K562 (cell line): ENCODE results near the gene TEX14.

Experiments used
- BRD9 ChIP-seq: fragments of 450-650 bp; IDR thresholded peaks from 2 replicates; pipeline ENCODE4 v1.6.1; 2018; ENCODE audit warnings: low read depth; ENCODE audit not compliant: partially characterized antibody
- CHD1 ChIP-seq: fragments of 200-600 bp; sonication (generic); IDR thresholded peaks from one replicate; pipeline ENCODE4 v1.6.1; 2012; ENCODE audit warnings: mild to moderate bottlenecking, moderate library complexity, low read length, inconsistent platforms
- FOXJ2 ChIP-seq: fragments of 200-800 bp; sonication (Bioruptor generic); IDR thresholded peaks from 2 replicates; pipeline ENCODE4 v1.6.1; 2016; ENCODE audit warnings: missing genetic modification characterization, missing compliant biosample characterization
- IRF9 ChIP-seq: fragments of 450-650 bp; IDR thresholded peaks from 2 replicates; pipeline ENCODE4 v1.6.1; 2016; ENCODE audit warnings: missing biosample characterization, missing genetic modification characterization
- JUNB ChIP-seq: fragments of 450-650 bp; formaldehyde crosslinking; conservative IDR thresholded peaks from 2 replicates; pipeline ENCODE4 v1.4.0; 2020; ENCODE audit warnings: mild to moderate bottlenecking
- MTF1 ChIP-seq: fragments of 250-450 bp; sonication (Bioruptor Pico); IDR thresholded peaks from 2 replicates; pipeline ENCODE4 v1.9.0; 2021; ENCODE audit warnings: moderate library complexity, mild to moderate bottlenecking, inconsistent platforms, borderline replicate concordance
- PURB ChIP-seq: sonication (generic); formaldehyde crosslinking; IDR thresholded peaks from 2 replicates; pipeline ENCODE4 v1.9.0; 2021; ENCODE audit warnings: low read depth, mild to moderate bottlenecking, missing genetic modification reagents
- SP1 ChIP-seq: sonication (generic); formaldehyde crosslinking; IDR thresholded peaks from 2 replicates; pipeline ENCODE4 v1.8.1; 2022; ENCODE audit warnings: mild to moderate bottlenecking, missing genetic modification reagents
- SRF ChIP-seq, 2 experiments: fragments of 250-450, 450-650 bp in 1 of 2; sonication (Bioruptor Pico) in 1 of 2; sonication (generic) in 1 of 2; formaldehyde crosslinking; IDR thresholded peaks; 2 replicates each; pipeline versions ENCODE4 v1.5.0 to v1.5.1; 2020 to 2022; ENCODE audit warnings: mild to moderate bottlenecking in 1 of 2, missing genetic modification reagents in 1 of 2
- ZNF239 ChIP-seq: fragments of 250-450 bp; sonication (Bioruptor Pico); IDR thresholded peaks from 2 replicates; pipeline ENCODE4 v1.4.0; 2020; ENCODE audit warnings: mild to moderate bottlenecking
- ZNF274 ChIP-seq: IDR thresholded peaks from 2 replicates; pipeline ENCODE4 v1.6.1; 2011; ENCODE audit warnings: low read depth, mild to moderate bottlenecking, low read length, moderate library complexity, borderline replicate concordance
- TF ChIP-seq, protein P1 (sequence below), 3 experiments: IDR thresholded peaks in 2 of 3; conservative IDR thresholded peaks in 1 of 3; 2 replicates each; pipeline ENCODE4 v1.5.1; 2011 to 2012; ENCODE audit warnings: low read length in 3 of 3, mild to moderate bottlenecking in 3 of 3, control low read depth in 2 of 3, improper control_type of control experiment in 1 of 3, inconsistent platforms in 1 of 3, low read depth in 1 of 3, mixed read lengths in 1 of 3, moderate library complexity in 1 of 3; ENCODE audit not compliant: insufficient read depth in 2 of 3
- TF ChIP-seq, protein P2 (sequence below): fragments of 150-350 bp; conservative IDR thresholded peaks from 2 replicates; pipeline ENCODE4 v1.6.1; 2014; ENCODE audit warnings: low read length
- TF ChIP-seq, protein P3 (sequence below): fragments of 450-650 bp; conservative IDR thresholded peaks from 2 replicates; pipeline ENCODE4 v1.6.1; 2016; ENCODE audit warnings: missing genetic modification characterization, low read depth, mild to moderate bottlenecking, control low read depth, missing compliant biosample characterization

DNA sequence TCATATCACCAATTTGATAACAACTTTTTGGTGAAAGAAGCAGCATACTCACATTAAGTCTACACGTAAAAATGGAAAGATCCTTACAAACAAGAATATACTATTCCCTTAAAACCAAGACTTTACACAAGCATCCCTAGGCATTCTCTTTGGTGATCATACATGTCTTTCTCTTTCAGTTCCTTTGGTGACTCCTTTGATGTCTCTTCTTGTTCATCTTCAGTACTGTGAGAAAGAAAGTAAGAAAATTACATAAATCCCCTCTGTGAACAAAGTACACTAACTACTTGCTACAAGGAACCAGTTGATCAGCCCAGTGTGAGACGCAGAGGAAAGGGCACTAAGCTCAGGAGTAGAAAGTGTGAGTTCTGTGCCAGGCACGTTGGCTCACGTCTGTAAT is 117.8 kb downstream of the TEX14 start:
- no peak for TF ChIP-seq SP1 (CRISPR knock-in tag)
- no peak for TF ChIP-seq ZNF239
- no peak for TF ChIP-seq BRD9
- no peak for TF ChIP-seq IRF9
- TF ChIP-seq SRF (CRISPR knock-in tag; IDR thresholded peaks at IDR 0.05): no peak
- no peak for TF ChIP-seq FOXJ2 (tag)
- TF ChIP-seq, protein P1, sequence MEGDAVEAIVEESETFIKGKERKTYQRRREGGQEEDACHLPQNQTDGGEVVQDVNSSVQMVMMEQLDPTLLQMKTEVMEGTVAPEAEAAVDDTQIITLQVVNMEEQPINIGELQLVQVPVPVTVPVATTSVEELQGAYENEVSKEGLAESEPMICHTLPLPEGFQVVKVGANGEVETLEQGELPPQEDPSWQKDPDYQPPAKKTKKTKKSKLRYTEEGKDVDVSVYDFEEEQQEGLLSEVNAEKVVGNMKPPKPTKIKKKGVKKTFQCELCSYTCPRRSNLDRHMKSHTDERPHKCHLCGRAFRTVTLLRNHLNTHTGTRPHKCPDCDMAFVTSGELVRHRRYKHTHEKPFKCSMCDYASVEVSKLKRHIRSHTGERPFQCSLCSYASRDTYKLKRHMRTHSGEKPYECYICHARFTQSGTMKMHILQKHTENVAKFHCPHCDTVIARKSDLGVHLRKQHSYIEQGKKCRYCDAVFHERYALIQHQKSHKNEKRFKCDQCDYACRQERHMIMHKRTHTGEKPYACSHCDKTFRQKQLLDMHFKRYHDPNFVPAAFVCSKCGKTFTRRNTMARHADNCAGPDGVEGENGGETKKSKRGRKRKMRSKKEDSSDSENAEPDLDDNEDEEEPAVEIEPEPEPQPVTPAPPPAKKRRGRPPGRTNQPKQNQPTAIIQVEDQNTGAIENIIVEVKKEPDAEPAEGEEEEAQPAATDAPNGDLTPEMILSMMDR (IDR thresholded peaks at IDR 0.05 in 2 of 3, conservative IDR thresholded peaks at IDR 0.05 in 1 of 3; ENCODE audit: insufficient read depth in 2 of 3, low read depth in 1 of 3, low read length in 3 of 3): no peak
- no peak for TF ChIP-seq CHD1
- TF ChIP-seq, protein P2, sequence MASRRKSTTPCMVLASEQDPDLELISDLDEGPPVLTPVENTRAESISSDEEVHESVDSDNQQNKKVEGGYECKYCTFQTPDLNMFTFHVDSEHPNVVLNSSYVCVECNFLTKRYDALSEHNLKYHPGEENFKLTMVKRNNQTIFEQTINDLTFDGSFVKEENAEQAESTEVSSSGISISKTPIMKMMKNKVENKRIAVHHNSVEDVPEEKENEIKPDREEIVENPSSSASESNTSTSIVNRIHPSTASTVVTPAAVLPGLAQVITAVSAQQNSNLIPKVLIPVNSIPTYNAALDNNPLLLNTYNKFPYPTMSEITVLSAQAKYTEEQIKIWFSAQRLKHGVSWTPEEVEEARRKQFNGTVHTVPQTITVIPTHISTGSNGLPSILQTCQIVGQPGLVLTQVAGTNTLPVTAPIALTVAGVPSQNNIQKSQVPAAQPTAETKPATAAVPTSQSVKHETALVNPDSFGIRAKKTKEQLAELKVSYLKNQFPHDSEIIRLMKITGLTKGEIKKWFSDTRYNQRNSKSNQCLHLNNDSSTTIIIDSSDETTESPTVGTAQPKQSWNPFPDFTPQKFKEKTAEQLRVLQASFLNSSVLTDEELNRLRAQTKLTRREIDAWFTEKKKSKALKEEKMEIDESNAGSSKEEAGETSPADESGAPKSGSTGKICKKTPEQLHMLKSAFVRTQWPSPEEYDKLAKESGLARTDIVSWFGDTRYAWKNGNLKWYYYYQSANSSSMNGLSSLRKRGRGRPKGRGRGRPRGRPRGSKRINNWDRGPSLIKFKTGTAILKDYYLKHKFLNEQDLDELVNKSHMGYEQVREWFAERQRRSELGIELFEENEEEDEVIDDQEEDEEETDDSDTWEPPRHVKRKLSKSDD: no peak
- TF ChIP-seq ZNF274: no peak
- TF ChIP-seq PURB (CRISPR knock-in tag): no peak
- no peak for TF ChIP-seq JUNB (CRISPR knock-in tag)
- TF ChIP-seq, protein P3, sequence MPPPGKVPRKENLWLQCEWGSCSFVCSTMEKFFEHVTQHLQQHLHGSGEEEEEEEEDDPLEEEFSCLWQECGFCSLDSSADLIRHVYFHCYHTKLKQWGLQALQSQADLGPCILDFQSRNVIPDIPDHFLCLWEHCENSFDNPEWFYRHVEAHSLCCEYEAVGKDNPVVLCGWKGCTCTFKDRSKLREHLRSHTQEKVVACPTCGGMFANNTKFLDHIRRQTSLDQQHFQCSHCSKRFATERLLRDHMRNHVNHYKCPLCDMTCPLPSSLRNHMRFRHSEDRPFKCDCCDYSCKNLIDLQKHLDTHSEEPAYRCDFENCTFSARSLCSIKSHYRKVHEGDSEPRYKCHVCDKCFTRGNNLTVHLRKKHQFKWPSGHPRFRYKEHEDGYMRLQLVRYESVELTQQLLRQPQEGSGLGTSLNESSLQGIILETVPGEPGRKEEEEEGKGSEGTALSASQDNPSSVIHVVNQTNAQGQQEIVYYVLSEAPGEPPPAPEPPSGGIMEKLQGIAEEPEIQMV (tag): no peak
- no peak for TF ChIP-seq MTF1 (CRISPR knock-in tag)
